ENCODE measurements around the gene SLC35F1.

SLC35F1 gene

GRCh38 chr6:117985916-117986315, 78.9 kb downstream of the SLC35F1 start:
- TF ChIP-seq ZC3H10 (CRISPR knock-in tag; IDR thresholded peaks at IDR 0.05), result no peak
- TF ChIP-seq, protein P1, sequence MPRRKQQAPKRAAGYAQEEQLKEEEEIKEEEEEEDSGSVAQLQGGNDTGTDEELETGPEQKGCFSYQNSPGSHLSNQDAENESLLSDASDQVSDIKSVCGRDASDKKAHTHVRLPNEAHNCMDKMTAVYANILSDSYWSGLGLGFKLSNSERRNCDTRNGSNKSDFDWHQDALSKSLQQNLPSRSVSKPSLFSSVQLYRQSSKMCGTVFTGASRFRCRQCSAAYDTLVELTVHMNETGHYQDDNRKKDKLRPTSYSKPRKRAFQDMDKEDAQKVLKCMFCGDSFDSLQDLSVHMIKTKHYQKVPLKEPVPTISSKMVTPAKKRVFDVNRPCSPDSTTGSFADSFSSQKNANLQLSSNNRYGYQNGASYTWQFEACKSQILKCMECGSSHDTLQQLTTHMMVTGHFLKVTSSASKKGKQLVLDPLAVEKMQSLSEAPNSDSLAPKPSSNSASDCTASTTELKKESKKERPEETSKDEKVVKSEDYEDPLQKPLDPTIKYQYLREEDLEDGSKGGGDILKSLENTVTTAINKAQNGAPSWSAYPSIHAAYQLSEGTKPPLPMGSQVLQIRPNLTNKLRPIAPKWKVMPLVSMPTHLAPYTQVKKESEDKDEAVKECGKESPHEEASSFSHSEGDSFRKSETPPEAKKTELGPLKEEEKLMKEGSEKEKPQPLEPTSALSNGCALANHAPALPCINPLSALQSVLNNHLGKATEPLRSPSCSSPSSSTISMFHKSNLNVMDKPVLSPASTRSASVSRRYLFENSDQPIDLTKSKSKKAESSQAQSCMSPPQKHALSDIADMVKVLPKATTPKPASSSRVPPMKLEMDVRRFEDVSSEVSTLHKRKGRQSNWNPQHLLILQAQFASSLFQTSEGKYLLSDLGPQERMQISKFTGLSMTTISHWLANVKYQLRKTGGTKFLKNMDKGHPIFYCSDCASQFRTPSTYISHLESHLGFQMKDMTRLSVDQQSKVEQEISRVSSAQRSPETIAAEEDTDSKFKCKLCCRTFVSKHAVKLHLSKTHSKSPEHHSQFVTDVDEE (CRISPR knock-in tag; IDR thresholded peaks at IDR 0.05), result no peak
- no peak for TF ChIP-seq TOX (CRISPR knock-in tag; IDR thresholded peaks at IDR 0.05; ENCODE audit: borderline replicate concordance)
- no peak for TF ChIP-seq ZFP3 (CRISPR knock-in tag; IDR thresholded peaks at IDR 0.05)
- TF ChIP-seq, protein P2, sequence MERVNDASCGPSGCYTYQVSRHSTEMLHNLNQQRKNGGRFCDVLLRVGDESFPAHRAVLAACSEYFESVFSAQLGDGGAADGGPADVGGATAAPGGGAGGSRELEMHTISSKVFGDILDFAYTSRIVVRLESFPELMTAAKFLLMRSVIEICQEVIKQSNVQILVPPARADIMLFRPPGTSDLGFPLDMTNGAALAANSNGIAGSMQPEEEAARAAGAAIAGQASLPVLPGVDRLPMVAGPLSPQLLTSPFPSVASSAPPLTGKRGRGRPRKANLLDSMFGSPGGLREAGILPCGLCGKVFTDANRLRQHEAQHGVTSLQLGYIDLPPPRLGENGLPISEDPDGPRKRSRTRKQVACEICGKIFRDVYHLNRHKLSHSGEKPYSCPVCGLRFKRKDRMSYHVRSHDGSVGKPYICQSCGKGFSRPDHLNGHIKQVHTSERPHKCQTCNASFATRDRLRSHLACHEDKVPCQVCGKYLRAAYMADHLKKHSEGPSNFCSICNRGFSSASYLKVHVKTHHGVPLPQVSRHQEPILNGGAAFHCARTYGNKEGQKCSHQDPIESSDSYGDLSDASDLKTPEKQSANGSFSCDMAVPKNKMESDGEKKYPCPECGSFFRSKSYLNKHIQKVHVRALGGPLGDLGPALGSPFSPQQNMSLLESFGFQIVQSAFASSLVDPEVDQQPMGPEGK (CRISPR knock-in tag; IDR thresholded peaks at IDR 0.05; ENCODE audit: borderline replicate concordance), result no peak
- TF ChIP-seq, protein P3, sequence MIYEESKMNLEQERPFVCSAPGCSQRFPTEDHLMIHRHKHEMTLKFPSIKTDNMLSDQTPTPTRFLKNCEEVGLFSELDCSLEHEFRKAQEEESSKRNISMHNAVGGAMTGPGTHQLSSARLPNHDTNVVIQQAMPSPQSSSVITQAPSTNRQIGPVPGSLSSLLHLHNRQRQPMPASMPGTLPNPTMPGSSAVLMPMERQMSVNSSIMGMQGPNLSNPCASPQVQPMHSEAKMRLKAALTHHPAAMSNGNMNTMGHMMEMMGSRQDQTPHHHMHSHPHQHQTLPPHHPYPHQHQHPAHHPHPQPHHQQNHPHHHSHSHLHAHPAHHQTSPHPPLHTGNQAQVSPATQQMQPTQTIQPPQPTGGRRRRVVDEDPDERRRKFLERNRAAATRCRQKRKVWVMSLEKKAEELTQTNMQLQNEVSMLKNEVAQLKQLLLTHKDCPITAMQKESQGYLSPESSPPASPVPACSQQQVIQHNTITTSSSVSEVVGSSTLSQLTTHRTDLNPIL (CRISPR knock-in tag; IDR thresholded peaks at IDR 0.05; ENCODE audit: low read depth), result no peak
- no peak for TF ChIP-seq RARB (CRISPR knock-in tag; IDR thresholded peaks at IDR 0.05)
- TF ChIP-seq ARNTL (CRISPR knock-in tag; IDR thresholded peaks at IDR 0.05; ENCODE audit: borderline replicate concordance, low read depth), result no peak
- TF ChIP-seq ZNF565 (CRISPR knock-in tag; conservative IDR thresholded peaks at IDR 0.05; ENCODE audit: low read depth), result no peak
- TF ChIP-seq ISL1 (CRISPR knock-in tag; IDR thresholded peaks at IDR 0.05), result no peak
- TF ChIP-seq, protein P4, sequence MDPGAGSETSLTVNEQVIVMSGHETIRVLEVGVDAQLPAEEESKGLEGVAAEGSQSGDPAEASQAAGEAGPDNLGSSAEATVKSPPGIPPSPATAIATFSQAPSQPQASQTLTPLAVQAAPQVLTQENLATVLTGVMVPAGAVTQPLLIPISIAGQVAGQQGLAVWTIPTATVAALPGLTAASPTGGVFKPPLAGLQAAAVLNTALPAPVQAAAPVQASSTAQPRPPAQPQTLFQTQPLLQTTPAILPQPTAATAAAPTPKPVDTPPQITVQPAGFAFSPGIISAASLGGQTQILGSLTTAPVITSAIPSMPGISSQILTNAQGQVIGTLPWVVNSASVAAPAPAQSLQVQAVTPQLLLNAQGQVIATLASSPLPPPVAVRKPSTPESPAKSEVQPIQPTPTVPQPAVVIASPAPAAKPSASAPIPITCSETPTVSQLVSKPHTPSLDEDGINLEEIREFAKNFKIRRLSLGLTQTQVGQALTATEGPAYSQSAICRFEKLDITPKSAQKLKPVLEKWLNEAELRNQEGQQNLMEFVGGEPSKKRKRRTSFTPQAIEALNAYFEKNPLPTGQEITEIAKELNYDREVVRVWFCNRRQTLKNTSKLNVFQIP (CRISPR knock-in tag; IDR thresholded peaks at IDR 0.05; ENCODE audit: borderline replicate concordance, low read depth), result no peak
- no peak for TF ChIP-seq ESRRG (CRISPR knock-in tag; IDR thresholded peaks at IDR 0.05)
- no peak for TF ChIP-seq CSRNP3 (CRISPR knock-in tag; IDR thresholded peaks at IDR 0.05)
- no peak for TF ChIP-seq OSR1 (CRISPR knock-in tag; IDR thresholded peaks at IDR 0.05)
- no peak for TF ChIP-seq GLIS3 (CRISPR knock-in tag; IDR thresholded peaks at IDR 0.05)

DNA sequence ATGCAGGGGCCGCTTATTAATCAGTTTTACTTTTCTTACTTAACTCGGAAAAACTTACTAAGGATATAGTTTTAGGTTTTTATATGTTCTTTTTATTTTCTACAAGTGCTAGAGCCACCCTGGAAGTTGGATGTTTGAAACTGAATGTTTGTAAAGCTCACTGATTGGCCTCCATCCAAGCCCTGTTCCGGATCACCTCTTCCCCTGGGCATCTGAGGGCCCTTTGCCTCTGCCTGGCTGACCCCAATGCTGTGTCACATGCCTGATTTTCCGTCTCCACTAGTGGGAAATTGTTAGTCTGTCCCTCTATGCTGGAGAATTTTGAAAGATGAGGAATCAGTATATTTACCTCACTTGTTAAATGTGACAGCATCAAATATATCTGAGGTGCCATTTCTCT, 79.3 kb downstream of the SLC35F1 start:
- TF ChIP-seq ARNTL (CRISPR knock-in tag; IDR thresholded peaks at IDR 0.05; ENCODE audit: borderline replicate concordance, low read depth) (no peak), RARB (CRISPR knock-in tag; IDR thresholded peaks at IDR 0.05) (no peak), PPARA (CRISPR knock-in tag; IDR thresholded peaks at IDR 0.05; ENCODE audit: borderline replicate concordance) (no peak), SNAI2 (CRISPR knock-in tag; IDR thresholded peaks at IDR 0.05) (no peak), ESRRG (CRISPR knock-in tag; IDR thresholded peaks at IDR 0.05) (no peak)
- ATAC-seq, result no peak

More at GRCh38 chr6:117985916-117986315, 78.9 kb downstream of the SLC35F1 start:
- no peak for ATAC-seq

DNA sequence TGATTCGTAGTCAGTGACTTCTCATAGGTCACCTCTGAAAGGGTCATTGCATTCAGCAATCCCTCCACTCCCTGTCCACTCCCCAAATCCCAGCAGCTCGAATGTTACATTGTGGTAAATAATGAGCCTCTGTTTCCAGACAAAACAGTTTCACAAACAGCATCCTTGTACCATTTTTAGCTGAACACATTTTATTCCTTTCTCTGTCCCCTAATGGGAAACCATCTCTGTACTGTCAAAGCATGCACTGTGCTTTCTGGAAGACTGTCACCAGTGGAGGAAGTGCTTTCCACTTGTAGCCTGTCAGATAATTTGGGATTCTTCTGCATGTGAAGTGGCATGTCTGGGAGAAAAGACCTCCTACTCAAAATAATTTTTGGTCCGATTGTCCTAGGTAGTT, 82.0 kb downstream of the SLC35F1 start:
- ATAC-seq, result no peak
- TF ChIP-seq, protein P1 (CRISPR knock-in tag; IDR thresholded peaks at IDR 0.05), result no peak
- TF ChIP-seq ZNF70 (CRISPR knock-in tag; IDR thresholded peaks at IDR 0.05) (no peak), PPARA (CRISPR knock-in tag; IDR thresholded peaks at IDR 0.05; ENCODE audit: borderline replicate concordance) (no peak), ZC3H10 (CRISPR knock-in tag; IDR thresholded peaks at IDR 0.05) (no peak)
